ENCODE results near the gene TMEM163.

DNA sequence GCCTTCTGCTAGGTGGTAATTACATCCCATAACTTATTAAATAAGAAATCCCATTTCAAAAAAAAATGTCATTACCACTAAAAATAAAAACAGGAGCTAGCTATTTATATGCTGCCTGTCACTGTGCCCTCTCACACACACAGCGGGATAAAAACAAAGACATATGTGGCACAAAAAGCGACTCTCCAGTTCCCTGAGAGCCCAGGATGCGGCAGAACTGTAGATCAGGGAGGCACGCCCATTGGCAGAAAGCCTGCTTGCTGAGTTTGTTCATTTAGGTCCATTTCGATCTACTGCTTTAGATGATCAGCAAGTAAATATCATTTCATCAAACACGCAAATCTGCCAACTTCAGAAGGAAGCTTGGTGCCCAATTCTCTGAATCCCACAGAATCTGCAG is 124.4 kb downstream of the TMEM163 start:
- TF ChIP-seq POLR2A (IDR thresholded peaks at IDR 0.05) (no peak), CTCF (IDR thresholded peaks at IDR 0.05) (no peak)
